ENCODE measurements around the gene NHP2.

GRCh38 chr5:178145965-178146820 lies 7.5 kb downstream of the NHP2 start:
- TF ChIP-seq POLR2A (IDR thresholded peaks at IDR 0.05) (no peak), CTCF (IDR thresholded peaks at IDR 0.05) (peak; percentile 44 to 79 (median 66))

Measured in Peyer's patch (tissue), 4 donors.